Measurements from ENCODE around the gene EGFL7.

Gene EGFL7

DNA sequence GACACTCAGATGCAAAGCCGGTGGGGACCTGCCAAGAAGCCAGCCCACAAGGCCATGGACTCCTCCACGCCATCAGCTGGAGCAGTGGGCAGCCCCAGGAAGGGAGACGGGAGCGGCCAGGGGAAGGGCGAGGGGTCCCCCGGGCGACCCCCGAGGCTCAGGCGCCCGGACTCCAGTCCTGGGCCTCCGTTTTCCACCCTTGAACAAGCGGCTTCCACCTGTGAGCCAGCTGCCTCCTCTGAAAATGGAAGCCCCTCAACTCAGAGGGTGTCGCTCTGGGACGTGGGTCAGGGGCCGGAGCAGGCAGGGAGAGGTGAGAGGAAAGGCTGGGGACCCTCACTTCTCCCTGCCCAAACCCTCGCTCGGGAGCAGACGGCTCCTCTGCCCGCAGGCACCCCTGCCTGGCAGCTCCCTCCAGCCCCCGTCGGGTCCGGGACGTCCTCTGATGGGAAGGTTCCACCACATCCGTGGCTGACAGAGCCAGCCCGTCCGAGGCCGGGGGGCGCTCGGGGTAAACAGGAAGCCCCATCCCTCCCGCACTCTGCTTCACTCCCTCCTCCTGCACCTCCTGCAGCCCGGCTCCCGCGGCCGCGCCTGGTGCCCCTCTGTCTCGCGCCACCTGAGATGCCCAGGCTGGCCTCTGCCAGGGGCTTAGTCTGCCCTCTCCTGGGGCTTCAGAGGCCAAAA, 3.7 kb upstream of the EGFL7 start:
- DNase-seq (ENCODE audit: insufficient read length, low spot score) (no peak), FAIRE-seq (no peak)

DNA sequence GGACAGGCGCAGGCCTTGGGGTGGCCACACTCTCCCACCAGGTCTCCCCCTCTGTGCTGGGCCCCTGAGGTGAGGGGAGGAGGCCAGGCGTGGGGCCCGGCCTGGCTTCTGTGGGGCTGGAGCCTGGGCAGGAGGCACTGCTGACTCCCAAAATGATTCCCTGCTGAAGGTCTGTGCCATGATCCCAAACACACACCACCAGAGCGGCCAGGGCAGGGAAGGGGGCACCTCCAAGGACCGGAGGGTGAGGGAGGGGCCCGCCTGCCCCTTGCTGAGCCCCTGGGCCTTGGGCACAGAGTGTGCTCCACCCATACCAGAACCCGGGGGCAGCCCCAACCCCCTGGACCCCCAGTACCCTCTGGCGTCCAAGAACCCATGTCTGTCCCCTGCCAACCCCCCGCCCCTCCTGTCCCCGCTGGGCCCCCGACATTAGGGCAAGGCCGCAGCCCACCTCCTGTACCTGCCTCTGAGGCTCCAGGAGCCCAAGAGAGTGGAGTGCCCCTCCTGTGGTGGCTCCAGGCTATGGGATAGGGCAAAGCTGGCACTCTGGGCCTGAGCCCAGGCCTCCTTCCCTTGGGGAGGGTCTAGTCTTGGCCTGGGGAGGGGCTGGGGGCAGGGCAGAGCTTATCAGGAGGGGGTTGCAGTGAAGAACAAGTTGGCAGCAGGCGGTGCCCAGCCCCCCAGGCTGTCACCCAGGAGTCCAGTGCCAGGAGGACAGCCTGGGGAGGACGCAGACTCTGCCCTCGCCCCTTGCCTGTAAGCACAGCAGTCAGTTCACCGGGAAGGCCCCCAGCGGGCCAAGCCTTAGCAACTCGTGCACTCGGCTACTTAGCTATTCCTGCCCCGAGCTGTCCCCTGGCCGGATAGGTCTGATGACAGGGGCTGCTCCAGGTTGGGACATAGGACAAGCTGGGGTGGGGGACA, 2.6 kb upstream of the EGFL7 start:
- FAIRE-seq, result no peak
- no peak for DNase-seq (ENCODE audit: insufficient read length, low spot score)

DNA sequence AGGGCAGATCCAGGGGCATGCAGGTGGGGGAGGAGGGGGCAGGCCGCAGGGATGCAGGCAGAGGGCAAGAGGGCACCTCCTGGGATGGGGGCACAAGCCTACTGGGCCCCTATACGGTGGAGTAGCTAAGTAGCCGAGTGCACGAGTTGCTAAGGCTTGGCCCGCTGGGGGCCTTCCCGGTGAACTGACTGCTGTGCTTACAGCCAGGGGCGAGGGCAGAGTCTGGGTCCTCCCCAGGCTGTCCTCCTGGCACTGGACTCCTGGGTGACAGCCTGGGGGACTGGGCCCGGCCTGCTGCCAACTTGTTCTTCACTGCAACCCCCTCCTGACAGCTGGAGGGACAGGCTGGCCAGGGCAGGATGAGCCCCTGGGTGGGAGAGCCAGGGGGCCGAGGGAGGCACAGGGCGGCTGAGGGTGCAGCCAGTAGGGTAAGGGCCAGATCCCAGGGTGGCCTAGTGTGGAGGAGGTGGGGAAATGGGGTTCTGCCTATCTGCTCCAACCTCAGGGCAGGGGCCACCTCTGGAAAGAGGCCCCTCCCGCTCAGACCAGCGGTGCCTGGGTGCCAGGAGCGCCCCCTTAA, 1.7 kb upstream of the EGFL7 start:
- DNase-seq (ENCODE audit: insufficient read length, low spot score) (no peak), FAIRE-seq (no peak)

DNA sequence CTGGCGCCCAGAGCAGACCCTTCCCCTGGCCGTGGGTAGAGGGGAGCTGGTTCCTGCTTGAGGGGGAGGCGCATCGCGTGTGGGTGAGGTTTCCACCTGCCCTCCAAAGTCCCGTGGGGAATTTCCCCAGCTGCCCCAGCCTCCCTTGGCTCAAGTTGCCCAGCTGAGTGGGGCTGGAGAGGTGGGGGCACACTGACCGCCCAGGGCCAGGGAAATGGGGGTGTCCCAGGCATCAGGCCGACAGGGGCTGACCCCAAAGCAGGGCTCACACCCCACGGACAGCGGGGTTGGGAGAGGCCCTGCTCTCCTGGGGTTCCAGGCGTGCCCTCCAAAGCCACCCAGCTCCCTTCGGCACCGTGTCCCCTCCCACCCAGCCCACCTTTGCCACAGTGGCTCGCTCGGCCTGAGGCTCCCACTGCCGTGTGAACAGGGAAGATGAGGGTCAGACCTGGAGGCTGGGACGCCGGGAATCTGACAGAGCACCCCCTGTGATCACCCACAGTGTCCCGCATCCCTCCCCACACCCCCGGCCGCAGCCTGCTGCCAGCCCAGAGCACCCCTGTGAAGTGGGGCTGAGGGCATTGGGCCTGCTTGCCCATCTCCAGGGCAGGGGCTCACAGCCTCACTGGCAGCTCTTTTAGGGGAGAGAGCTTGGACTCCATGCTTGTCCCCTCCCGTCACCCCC, 933 bp upstream of the EGFL7 start:
- no peak for FAIRE-seq
- DNase-seq (ENCODE audit: insufficient read length, low spot score), result no peak

DNA sequence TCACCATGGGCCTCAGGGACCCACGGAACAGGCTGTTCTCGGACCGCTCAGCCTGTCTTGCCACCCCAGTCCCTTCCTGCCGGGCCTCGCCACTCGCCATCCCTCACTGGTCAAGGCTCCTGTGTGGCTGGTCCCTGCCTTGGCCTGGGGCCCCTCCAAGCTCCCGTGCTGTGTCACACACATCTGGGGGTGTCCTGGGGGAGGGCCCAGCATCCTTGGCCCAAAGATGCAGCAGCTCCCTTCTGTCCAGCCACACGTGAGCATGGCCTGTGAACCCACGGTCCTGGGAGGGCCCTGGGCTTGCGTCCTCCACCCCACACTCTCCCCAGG, 425 bp upstream of the EGFL7 start:
- DNase-seq (ENCODE audit: insufficient read length, low spot score) (no peak), FAIRE-seq (no peak)

DNA sequence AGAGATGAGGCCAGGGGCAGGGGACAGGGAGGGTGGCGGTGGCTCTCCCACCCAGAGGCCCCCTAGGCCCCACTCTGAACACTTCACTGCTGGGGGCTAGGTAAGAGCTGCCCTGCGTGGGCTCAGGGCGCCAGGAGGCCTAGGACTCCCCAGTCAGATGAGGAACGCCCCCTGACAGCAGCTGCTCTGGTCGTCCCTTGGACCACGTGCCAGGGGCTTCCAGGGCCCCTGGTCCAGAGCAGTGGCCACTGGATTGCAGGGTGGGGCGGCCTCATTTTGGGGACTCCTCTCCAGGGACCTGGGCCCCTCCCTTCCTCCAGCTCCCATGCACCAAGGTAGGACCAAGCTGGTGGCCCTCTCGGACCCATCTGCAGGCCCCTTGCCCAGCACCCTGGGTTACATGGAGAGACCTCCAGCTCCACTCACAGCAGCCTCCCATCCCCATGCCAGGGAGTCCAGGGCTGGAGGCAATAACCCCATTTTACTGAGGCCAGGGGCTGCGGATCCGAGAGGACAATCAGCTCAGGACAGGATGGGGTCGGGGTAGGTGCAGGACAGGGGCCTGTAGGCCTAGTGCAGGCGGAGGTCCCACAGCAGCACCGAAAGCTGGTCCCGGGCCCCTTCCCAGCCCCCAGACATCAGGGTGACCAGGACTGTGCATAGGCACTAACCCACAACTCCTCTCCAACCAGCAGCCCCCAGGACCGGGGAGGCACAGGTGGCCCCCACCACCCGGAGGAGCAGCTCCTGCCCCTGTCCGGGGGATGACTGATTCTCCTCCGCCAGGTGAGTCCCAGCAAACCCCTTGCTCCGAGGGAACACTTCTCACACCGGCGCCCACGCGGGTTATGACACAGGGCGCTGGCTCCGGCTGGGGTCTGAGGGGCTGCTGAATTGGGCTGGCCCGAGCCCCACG, 1.5 kb downstream of the EGFL7 start:
- no peak for DNase-seq (ENCODE audit: insufficient read length, low spot score)
- FAIRE-seq, result no peak

DNA sequence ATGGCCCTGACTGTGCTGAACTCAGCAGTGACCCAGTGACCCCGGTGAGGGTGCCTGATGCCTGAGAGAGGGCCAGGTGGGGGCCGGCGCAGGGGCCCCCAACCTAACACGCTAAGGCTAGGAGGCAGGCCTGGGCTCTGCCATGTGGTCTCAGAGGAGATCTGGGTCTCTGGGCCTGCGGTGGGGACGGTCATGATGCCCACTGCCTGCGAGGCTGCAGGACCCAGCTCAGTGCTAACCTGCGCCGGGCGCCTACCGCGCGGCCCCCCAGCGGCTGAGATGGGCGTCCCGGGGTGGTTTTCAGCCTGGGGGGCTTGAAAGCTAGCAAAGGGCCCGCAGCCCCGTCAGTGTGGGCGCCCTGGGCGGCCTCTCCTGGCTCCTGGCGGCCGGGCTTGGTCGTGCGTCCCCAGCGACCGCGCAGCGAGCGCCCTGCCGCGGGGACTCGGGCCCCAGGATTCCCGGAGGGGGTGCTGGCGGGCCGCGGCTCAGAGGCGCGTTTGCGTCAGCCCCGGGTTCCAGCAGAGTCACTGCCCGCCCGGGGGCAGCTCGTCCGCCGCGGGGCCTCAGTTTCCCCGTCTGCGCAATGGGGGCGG, 2.5 kb downstream of the EGFL7 start:
- DNase-seq (ENCODE audit: insufficient read length, low spot score) (no peak), FAIRE-seq (no peak)

DNA sequence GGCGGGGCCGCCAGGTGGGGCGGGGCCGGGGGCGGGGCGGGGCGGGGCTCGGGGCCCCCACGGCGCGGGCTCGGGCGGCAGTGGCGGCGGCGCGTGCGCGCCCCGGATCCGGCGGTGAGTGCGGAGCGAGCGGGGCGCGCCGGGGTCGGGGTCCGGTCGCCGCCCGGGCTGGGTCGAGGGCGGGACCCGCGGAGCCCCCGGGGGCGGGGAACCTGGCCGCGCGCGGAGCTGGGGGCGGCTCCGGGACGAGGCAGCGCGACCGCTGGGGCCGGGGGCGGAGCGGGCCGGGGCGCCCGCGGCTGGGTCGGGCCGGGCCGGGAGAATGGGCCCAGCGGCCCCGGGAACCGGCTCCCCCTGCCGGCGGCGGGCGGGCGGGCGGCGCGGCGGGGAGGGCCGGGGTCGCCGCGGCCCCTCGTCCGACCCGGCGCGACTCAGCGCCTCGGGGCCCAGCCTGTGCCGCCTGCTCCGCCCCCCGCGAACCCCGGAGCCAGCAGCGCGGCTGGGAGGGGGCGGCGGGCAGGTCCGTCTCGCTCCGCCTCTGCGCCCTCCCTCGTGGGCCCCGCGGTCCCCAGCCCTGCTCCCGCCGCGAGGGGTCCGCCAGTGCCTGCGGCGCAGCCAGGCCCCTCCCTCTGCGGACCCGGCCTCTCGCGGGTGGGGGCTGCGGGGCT, 3.1 kb downstream of the EGFL7 start:
- FAIRE-seq (no peak), DNase-seq (ENCODE audit: insufficient read length, low spot score) (no peak)

DNA sequence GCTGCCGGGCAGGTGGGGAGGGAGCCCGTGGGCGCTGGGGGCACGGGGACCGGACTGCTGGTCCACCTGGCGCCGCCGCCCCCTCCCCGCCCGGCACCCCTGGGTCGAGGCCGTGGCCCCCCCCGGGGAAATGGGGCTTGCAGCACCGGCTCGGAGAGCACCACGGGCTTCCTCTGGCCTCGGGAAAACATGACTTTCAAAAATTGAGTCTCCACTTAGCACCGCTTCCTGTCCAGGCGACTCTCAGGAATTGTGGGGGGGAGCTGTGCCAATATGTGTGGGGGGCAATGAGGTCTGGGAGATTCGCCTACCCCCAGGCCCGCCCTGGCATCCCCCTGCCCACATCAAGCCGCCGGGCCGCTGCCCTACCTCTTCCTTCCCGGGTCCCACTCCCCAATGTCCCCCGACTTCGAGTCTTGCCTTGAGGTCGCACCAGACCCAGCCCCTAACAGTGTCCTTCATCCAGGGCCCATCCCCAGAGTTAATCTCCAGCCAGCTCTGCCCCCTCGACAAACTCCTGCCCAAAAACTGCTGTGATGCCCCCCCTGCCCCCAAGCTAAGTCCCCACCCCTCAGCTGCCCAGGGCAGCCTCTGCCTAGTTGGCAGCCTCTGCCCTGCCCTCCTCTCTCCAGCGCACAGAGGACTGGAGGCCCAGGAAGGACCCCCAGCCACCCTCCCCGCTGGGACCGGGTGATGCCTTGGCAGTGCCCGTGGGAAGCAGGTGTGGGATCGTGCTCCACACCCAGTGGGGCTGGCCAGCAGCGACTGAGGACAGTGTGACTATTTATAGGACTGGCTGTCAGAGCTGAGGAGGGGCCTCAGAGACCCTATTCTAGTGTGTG, 3.9 kb downstream of the EGFL7 start:
- FAIRE-seq (no peak), DNase-seq (ENCODE audit: insufficient read length, low spot score) (no peak)

DNA sequence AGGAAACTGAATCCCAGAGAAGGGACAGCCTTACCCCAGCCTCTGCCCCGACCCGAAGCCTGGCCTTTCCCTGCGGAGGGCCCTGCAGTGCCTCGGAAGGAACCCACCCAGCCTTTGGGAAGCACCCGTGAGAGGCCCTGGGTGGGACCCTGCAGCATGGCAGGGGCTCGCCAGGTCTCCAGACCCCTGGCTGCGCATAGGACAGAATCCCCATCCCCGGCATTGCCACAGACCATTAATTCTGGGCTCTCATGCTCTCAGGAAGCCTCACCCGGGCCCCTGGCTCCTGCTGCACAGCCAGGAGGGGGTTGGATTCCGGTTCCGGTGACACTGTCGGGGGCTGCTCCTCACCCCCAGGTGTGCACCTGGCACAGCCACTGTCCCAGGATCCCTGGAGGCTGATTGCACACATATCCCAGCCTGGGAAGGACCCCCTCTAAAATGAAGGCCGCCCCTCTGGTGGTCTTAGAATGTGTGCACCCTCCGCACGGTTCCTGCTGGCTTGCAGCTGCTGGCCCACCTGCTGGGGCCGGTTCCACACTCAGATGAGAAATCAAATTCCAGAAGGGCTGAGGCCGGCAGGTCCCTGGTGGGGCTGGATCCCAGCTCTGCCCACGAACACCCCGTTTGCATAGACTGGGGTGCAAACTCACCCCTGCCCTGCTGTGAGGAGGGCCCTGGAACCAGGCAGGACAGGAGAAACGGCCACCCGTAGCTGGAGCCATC, 4.7 kb downstream of the EGFL7 start:
- no peak for FAIRE-seq
- no peak for DNase-seq (ENCODE audit: insufficient read length, low spot score)

DNA sequence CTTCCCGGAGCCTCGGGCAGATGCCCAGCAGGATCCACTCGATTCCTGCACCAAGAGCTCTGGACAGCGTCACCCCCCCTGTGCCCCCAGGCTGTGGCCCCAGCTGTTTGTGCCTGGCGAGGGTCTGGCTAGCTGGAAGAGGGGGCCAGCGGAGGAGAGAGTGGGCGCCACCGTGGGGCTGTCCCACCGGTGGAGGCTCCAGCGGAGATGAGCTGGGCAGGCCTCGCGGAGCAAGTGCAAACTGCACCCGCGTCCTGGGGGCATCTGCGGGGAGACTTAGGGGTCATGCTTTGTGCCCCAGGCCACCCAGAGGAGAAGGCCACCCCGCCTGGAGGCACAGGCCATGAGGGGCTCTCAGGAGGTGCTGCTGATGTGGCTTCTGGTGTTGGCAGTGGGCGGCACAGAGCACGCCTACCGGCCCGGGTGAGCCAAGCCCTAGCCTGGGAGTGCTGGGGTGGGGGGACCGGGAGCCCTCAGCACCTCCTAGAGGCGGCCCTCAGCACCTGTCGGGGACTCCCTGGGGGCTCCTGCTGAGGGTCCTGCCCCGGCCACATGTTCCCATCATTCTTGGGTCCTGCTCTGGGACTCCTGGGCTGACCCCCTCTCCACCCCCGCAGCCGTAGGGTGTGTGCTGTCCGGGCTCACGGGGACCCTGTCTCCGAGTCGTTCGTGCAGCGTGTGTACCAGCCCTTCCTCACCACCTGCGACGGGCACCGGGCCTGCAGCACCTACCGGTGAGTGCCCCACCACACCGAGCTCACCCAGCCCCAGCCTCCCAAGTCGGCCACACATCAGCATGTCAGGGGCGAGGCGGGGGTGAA, 5.4 kb downstream of the EGFL7 start:
- DNase-seq (ENCODE audit: insufficient read length, low spot score) (no peak), FAIRE-seq (no peak)

DNA sequence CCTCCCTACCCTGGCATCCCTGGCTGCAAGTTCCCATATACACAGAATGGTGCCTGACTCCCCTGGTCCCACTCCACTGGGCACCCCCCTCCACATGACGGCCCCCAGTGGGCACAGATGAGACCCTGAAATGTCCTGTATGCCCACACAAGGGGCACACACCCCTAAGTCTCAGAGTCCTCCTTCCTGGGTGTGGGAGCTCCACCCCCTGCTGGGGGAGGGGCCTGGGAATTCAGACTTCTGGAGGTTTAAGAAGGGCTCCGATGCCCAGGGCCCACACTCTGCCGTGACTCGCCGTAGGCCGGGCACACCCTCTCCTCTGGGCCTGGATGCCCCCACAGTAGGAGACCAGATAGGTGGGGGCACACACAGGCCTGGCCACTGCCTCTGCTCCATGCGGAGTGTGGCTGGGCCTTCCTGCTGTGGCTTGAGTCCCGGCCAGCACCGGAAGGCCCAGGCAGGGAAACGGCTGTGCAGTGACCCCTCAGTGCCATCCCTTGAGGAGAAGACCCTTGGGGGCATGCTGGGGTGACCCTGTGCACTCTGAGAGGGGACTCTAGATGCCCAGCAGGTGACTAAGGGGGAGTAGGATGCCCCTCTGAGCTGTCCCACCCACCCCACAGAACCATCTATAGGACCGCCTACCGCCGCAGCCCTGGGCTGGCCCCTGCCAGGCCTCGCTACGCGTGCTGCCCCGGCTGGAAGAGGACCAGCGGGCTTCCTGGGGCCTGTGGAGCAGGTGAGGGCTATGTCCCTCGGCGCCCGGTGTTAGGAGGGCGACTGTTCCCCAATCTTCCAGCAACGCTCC, 6.5 kb downstream of the EGFL7 start:
- FAIRE-seq (no peak), DNase-seq (ENCODE audit: insufficient read length, low spot score) (no peak)

DNA sequence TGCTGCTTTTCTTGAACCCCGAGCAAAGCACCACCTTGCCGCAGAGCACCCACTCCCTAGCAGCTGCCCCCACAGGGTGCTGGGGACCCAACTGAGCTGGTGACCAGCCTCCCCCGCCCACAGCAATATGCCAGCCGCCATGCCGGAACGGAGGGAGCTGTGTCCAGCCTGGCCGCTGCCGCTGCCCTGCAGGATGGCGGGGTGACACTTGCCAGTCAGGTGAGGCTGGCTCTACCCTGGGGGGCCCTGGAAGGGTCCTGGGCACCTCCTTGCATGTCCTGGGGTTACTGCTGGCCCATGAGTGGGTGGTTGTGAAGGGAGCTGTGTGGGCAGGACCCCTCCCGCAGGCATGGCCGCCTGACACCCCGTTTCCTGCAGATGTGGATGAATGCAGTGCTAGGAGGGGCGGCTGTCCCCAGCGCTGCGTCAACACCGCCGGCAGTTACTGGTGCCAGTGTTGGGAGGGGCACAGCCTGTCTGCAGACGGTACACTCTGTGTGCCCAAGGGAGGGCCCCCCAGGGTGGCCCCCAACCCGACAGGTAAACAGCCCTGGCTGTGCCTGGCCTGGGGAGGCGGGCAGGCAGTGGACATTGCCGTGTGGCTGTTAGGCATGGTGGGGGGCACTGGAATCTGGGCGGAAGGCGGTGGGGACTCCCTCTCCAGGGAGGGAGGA, 7.2 kb downstream of the EGFL7 start:
- FAIRE-seq, result no peak
- no peak for DNase-seq (ENCODE audit: insufficient read length, low spot score)

DNA sequence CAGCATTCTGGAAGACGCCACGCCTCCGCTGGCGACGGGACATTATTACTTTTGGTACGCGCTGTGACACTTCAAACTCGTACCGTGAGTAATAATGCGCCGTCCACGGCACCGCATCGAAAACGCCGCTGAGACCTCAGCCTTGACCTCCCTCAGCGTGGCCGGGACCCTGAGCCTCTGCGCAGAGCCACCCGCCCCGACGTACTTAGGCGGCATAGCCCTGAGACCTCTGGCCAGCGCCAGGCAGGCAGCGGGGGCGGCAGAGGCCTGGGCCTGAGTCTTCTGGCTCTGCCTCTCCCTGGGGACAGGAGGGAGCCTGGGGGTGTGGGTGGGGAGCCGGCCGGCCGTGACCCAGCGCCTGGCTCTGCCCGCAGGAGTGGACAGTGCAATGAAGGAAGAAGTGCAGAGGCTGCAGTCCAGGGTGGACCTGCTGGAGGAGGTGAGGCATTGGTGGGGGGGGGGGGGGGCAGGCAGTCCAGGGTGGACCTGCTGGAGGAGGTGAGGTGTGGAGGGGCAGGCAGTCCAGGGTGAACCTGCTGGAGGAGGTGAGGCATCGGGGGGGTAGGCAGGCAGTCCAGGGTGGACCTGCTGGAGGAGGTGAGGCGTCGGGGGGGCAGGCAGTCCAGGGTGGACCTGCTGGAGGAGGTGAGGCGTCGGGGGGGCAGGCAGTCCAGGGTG, 8.0 kb downstream of the EGFL7 start:
- no peak for DNase-seq (ENCODE audit: insufficient read length, low spot score)
- no peak for FAIRE-seq

DNA sequence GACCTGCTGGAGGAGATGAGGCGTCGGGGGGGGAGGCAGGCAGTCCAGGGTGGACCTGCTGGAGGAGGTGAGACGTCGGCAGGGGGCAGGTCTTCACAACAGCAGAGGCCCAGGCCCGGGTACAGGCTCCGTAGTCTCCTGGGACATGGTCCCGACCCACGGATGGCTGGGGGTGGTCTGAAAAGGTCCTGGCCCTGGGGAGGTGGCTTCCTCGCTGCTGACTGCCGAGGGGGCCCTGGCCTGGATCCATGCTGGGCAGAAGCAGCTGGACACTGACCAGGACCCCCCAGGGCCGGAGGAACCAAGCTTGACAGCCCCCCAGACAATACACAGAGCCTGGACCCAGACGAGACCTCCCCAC, 8.5 kb downstream of the EGFL7 start:
- DNase-seq (ENCODE audit: insufficient read length, low spot score) (no peak), FAIRE-seq (no peak)

All from HTR-8/SVneo (cell line).